ENCODE measurements around the gene PSD2.

Gene PSD2

GRCh38 chr5:139812323-139812722, 16.7 kb downstream of the PSD2 start:
- no peaks in the 10 kb centered on the region for H3K4me1 ChIP-seq (ENCODE audit: low read length)
- H4K20me1 ChIP-seq (ENCODE audit: insufficient read depth, low read length), result no peaks in the 10 kb centered on the region
- H3K4me3 ChIP-seq (ENCODE audit: low read length), result no peak overlapping the region
- H3K27me3 ChIP-seq (ENCODE audit: low read depth, low read length), result peaks cover 2% of the 10 kb centered on the region
- no peaks in the 10 kb centered on the region for H3K79me2 ChIP-seq (ENCODE audit: low read length)
- TF ChIP-seq EZH2phosphoT487 (IDR thresholded peaks at IDR 0.05; ENCODE audit: low read depth) (no peak), CTCF (IDR thresholded peaks at IDR 0.05; ENCODE audit: low read depth, low read length) (no peak)
- H3K4me2 ChIP-seq (ENCODE audit: low read length), result no peak overlapping the region
- no peaks in the 10 kb centered on the region for H3K36me3 ChIP-seq (replicated peaks; ENCODE audit: low read depth, low read length)
- no peak overlapping the region for H3K9ac ChIP-seq (ENCODE audit: low read length)
- H3K9me3 ChIP-seq (ENCODE audit: insufficient read depth, low read length), result no peaks in the 10 kb centered on the region
- H2AFZ ChIP-seq (ENCODE audit: low read depth, low read length), result no peak overlapping the region
- no peak overlapping the region for H3K27ac ChIP-seq (ENCODE audit: low read length)

DNA sequence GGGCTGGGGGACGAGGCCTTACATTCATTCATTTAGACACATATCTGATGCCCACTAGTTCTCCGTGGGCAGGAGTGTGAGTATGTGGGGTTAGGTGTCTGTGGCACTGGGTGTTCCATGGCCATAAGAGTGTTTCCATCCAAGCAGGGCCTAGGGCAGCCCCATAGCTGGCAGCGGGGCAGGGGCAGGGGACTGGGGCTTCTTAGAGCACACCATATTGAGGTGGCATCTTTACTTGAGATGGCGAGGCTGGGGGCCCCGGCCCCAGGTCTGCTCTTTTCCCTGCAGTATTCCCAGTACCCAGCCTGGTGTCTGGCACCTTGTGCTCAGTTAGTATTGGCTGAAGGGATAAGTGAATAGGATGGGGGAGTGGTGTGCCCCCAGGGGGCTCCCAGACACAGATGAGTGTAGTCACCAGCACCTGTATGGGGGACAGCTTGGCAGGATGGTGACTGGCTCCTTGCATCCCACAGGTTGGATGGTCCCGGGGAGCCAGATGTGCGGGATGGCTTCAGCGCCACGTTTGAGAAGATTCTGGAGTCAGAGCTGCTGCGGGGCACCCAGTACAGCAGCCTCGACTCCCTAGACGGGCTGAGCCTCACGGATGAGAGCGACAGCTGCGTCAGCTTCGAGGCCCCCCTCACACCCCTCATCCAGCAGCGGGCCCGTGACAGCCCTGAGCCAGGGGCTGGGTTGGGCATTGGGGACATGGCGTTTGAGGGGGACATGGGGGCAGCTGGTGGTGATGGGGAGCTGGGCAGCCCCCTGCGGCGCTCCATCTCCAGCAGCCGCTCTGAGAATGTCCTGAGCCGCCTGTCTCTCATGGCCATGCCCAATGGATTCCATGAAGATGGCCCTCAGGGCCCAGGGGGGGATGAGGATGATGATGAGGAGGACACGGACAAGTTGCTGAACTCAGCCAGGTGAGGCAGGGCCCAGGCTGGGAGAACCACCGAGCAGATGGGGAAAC, 17.5 kb downstream of the PSD2 start:
- H3K9ac ChIP-seq (ENCODE audit: low read length), result no peak overlapping the region
- H3K4me3 ChIP-seq (ENCODE audit: low read length), result no peak overlapping the region
- H3K4me2 ChIP-seq (ENCODE audit: low read length), result no peak overlapping the region
- no peak overlapping the region for H3K27ac ChIP-seq (ENCODE audit: low read length)
- no peaks in the 10 kb centered on the region for H4K20me1 ChIP-seq (ENCODE audit: insufficient read depth, low read length)
- no peaks in the 10 kb centered on the region for H3K36me3 ChIP-seq (replicated peaks; ENCODE audit: low read depth, low read length)
- H3K4me1 ChIP-seq (ENCODE audit: low read length), result no peaks in the 10 kb centered on the region
- TF ChIP-seq EZH2phosphoT487 (IDR thresholded peaks at IDR 0.05; ENCODE audit: low read depth) (no peak), CTCF (IDR thresholded peaks at IDR 0.05; ENCODE audit: low read depth, low read length) (no peak)
- H3K27me3 ChIP-seq (ENCODE audit: low read depth, low read length), result peaks cover 2% of the 10 kb centered on the region
- no peak overlapping the region for H2AFZ ChIP-seq (ENCODE audit: low read depth, low read length)
- H3K9me3 ChIP-seq (ENCODE audit: insufficient read depth, low read length), result no peaks in the 10 kb centered on the region
- H3K79me2 ChIP-seq (ENCODE audit: low read length), result no peaks in the 10 kb centered on the region

DNA sequence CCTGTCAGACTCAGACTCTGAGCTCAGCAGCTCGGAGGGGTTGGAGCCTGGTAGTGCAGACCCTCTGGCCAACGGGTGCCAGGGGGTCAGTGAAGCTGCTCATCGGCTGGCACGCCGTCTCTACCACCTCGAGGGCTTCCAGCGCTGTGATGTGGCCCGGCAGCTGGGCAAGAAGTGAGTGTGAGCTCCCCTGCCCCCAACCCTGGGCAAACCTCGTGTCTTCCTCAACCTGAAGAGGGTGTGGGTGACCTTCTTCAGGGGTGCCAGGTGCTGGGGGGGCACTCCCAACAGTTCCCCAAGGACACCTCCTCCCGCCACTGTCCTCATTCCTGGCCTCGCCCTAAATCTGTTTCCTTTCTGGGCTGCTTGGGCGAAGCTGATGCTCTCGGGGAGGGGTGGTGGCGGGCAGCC, 18.6 kb downstream of the PSD2 start:
- no peak overlapping the region for H3K4me3 ChIP-seq (ENCODE audit: low read length)
- H2AFZ ChIP-seq (ENCODE audit: low read depth, low read length), result no peak overlapping the region
- H4K20me1 ChIP-seq (ENCODE audit: insufficient read depth, low read length), result no peaks in the 10 kb centered on the region
- TF ChIP-seq EZH2phosphoT487 (IDR thresholded peaks at IDR 0.05; ENCODE audit: low read depth) (no peak), CTCF (IDR thresholded peaks at IDR 0.05; ENCODE audit: low read depth, low read length) (no peak)
- H3K79me2 ChIP-seq (ENCODE audit: low read length), result no peaks in the 10 kb centered on the region
- H3K4me1 ChIP-seq (ENCODE audit: low read length), result no peaks in the 10 kb centered on the region
- peaks cover 6% of the 10 kb centered on the region for H3K27me3 ChIP-seq (ENCODE audit: low read depth, low read length)
- H3K4me2 ChIP-seq (ENCODE audit: low read length), result no peak overlapping the region
- H3K9ac ChIP-seq (ENCODE audit: low read length), result no peak overlapping the region
- H3K9me3 ChIP-seq (ENCODE audit: insufficient read depth, low read length), result no peaks in the 10 kb centered on the region
- no peaks in the 10 kb centered on the region for H3K36me3 ChIP-seq (replicated peaks; ENCODE audit: low read depth, low read length)
- no peak overlapping the region for H3K27ac ChIP-seq (ENCODE audit: low read length)

GRCh38 chr5:139814704-139815280, 19.2 kb downstream of the PSD2 start:
- no peaks in the 10 kb centered on the region for H3K4me1 ChIP-seq (ENCODE audit: low read length)
- no peak overlapping the region for H3K4me3 ChIP-seq (ENCODE audit: low read length)
- H3K9ac ChIP-seq (ENCODE audit: low read length), result no peak overlapping the region
- H3K9me3 ChIP-seq (ENCODE audit: insufficient read depth, low read length), result no peaks in the 10 kb centered on the region
- no peak for TF ChIP-seq EZH2phosphoT487 (IDR thresholded peaks at IDR 0.05; ENCODE audit: low read depth)
- TF ChIP-seq CTCF (IDR thresholded peaks at IDR 0.05; ENCODE audit: low read depth, low read length), result no peak
- H3K27ac ChIP-seq (ENCODE audit: low read length), result no peak overlapping the region
- H3K79me2 ChIP-seq (ENCODE audit: low read length), result no peaks in the 10 kb centered on the region
- H3K27me3 ChIP-seq (ENCODE audit: low read depth, low read length), result peaks cover 10% of the 10 kb centered on the region
- no peak overlapping the region for H3K4me2 ChIP-seq (ENCODE audit: low read length)
- no peak overlapping the region for H2AFZ ChIP-seq (ENCODE audit: low read depth, low read length)
- H4K20me1 ChIP-seq (ENCODE audit: insufficient read depth, low read length), result no peaks in the 10 kb centered on the region
- H3K36me3 ChIP-seq (replicated peaks; ENCODE audit: low read depth, low read length), result no peaks in the 10 kb centered on the region

All from OCI-LY3 (cell line).